Tibial nerve (tissue), 4 donors: ENCODE measurements around the gene NIPBL.

Source experiments
- CTCF ChIP-seq, 5 experiments: fragments of 200-600 bp in 3 of 5; fragments of 450-650 bp in 2 of 5; sonication (generic) in 3 of 5; IDR thresholded peaks; one replicate each; pipeline ENCODE4 v1.5.1; 2016 to 2019; ENCODE audit warnings: antibody characterized with exemption in 5 of 5, mild to moderate bottlenecking in 3 of 5, moderate library complexity in 2 of 5
- EP300 ChIP-seq, 2 donors: sonication (generic); formaldehyde crosslinking; IDR thresholded peaks; one replicate each; pipeline ENCODE4 v1.6.1; 2017; ENCODE audit warnings: antibody characterized with exemption in 2 of 2, mild to moderate bottlenecking in 1 of 2
- POLR2A ChIP-seq, 2 donors: fragments of 450-650 bp; IDR thresholded peaks; one replicate each; pipeline ENCODE4 v1.6.1; 2017; ENCODE audit warnings: antibody characterized with exemption in 2 of 2, mild to moderate bottlenecking in 2 of 2, moderate library complexity in 2 of 2

GRCh38 chr5:36932056-36932455 is 55.5 kb downstream of the NIPBL start:
- TF ChIP-seq CTCF (IDR thresholded peaks at IDR 0.05) (no peak), POLR2A (IDR thresholded peaks at IDR 0.05) (no peak), EP300 (IDR thresholded peaks at IDR 0.05) (no peak)
